ENCODE data around the gene KCNJ18. TPM values are rescaled to one million over a fixed set of nuclear protein-coding genes. Genes with fewer than 3 reads are reported as not detected.
A peak's percentile ranks its signal among the peaks of the same experiment; 100 is the strongest.
"Not testable (repeated sequence)": the region's sequence is repeated elsewhere in the genome, so short reads cannot be mapped to it uniquely, and the experiment has no call there.

Gene KCNJ18
- not detected for total RNA-seq

- H3K27me3 ChIP-seq, H3K27ac ChIP-seq, H3K4me3 ChIP-seq, H3K9me3 ChIP-seq, DNase-seq, H3K36me3 ChIP-seq, H3K4me1 ChIP-seq: not testable (repeated sequence)
Measured at GRCh38 chr17:21691883-21692703, at the start of gene KCNJ18. KCNJ18 (plus strand) TSS chr17:21692523; CDS start chr17:21702787, 10,264 bp downstream.

- not testable (repeated sequence) for H3K4me3 ChIP-seq, DNase-seq, H3K27me3 ChIP-seq, H3K9me3 ChIP-seq, H3K4me1 ChIP-seq, H3K27ac ChIP-seq, H3K36me3 ChIP-seq
Measured at GRCh38 chr17:21648125-21648524, 44.2 kb upstream of the KCNJ18 start.

- not testable (repeated sequence) for H3K27ac ChIP-seq, H3K27me3 ChIP-seq, H3K36me3 ChIP-seq
Measured at GRCh38 chr17:21650043-21650442, 42.3 kb upstream of the KCNJ18 start.

DNA sequence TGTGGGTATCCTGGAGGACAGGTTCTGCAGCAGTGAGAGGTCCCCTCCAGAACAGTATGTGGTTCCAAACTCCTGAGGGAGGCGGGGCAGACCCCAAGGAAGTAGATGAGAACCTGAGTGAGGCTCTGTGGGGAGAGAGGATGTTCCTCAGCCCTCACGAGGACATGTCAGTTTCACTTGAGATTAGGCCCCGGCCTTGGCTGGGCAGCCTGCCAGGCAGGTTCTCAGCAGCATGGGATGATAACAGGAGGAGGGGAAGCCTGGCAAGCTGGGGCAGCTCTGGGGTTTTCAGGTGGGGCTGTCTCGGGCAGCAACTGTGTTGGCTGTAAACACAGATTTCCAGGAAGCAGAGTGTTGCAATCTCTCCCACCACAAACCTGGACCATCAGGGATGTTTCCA is 40.3 kb upstream of the KCNJ18 start:
- H3K36me3 ChIP-seq, DNase-seq, H3K9me3 ChIP-seq, H3K4me1 ChIP-seq, H3K27me3 ChIP-seq, H3K4me3 ChIP-seq, H3K27ac ChIP-seq: not testable (repeated sequence)

More at GRCh38 chr17:21650043-21650442, 42.3 kb upstream of the KCNJ18 start:
- not testable (repeated sequence) for H3K4me1 ChIP-seq, DNase-seq, H3K4me3 ChIP-seq, H3K9me3 ChIP-seq

GRCh38 chr17:21653211-21653610 is 39.1 kb upstream of the KCNJ18 start:
- not testable (repeated sequence) for H3K9me3 ChIP-seq, DNase-seq, H3K27me3 ChIP-seq, H3K4me3 ChIP-seq, H3K4me1 ChIP-seq, H3K36me3 ChIP-seq, H3K27ac ChIP-seq

DNA sequence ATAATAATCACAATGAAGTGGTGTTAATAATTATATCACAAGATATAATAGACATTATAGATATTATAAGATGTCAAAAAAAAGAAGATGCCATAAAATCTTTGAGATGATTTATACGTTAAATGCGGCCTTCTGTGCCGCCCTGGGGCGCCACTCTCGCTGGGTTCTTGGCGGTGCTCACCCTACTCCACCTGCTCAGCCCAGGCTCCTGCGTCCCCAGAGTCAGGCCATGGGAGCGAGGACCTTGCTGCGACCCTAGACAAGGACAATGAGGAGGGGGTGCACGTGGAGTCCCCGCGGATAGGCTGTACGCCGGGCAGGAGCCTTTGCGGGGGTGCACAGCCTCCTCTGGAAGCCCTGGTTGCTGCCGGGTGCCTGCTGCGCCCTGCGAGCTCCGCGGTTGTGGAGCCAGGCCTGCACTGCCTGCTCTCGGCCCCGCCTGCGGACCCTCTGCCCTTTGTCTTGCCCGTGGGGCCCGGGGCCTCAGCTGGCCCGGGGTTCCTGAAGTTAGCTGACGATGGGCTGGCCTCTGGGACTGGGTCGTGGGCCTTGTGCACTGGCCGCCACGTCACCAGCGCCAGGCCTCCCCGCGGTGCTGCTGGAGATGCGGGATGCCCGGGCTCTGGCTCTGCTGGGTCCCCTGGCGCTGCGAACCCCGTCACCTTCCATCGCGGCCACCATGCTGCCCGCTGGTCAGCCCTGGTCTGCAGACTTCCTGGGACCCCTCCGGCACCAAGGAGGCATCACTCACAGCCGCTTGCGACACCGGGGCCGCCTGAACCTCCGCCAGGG is 35.6 kb upstream of the KCNJ18 start:
- not testable (repeated sequence) for DNase-seq, H3K27me3 ChIP-seq, H3K36me3 ChIP-seq, H3K4me1 ChIP-seq, H3K4me3 ChIP-seq, H3K9me3 ChIP-seq, H3K27ac ChIP-seq

DNA sequence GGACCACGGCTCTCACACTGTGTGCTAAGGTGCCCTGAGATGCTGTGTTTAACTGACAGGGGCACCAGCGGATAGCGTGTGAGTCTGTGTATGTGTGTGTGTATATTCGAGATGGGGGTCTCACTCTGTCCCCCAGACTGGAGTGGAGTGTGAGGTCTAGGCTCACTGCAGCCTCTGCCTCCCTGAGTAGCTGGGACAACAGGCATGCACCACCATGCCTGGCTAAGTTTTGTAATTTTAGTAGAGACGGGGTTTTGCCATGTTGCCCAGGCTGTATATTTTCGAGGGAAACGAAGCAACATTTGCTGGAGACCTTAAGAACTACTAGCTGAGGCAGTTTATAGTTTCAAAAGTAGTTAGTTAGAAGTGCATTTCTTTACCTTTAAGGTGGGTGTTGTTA is 32.7 kb upstream of the KCNJ18 start:
- H3K4me3 ChIP-seq, H3K9me3 ChIP-seq, H3K27ac ChIP-seq, H3K27me3 ChIP-seq, H3K4me1 ChIP-seq, DNase-seq, H3K36me3 ChIP-seq: not testable (repeated sequence)

DNA sequence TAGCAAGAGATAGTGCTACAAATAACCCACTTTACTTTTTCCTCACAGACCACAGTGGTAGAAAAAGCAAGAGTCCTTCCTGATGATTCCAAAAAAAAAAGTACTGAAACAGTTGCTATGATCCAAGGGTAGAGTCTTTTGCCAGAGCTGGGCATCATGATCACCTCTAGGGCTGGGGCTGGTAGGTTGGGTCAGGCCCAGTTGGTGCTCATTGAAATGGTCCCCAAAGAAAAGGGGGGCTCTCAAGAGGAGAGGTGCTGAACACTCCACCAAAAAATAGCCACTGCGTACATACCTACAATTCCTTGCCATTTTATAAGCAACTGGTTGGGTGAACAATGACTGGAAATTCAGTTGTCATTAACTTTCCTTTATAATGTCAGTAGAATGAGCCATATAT is 30.9 kb upstream of the KCNJ18 start:
- not testable (repeated sequence) for H3K4me1 ChIP-seq, H3K27me3 ChIP-seq, H3K4me3 ChIP-seq, H3K27ac ChIP-seq, H3K9me3 ChIP-seq, DNase-seq, H3K36me3 ChIP-seq

GRCh38 chr17:21663166-21663565 is 29.2 kb upstream of the KCNJ18 start:
- H3K4me1 ChIP-seq, H3K4me3 ChIP-seq, H3K27ac ChIP-seq, H3K27me3 ChIP-seq, H3K36me3 ChIP-seq, DNase-seq, H3K9me3 ChIP-seq: not testable (repeated sequence)

- H3K27ac ChIP-seq, H3K4me1 ChIP-seq, H3K4me3 ChIP-seq, H3K36me3 ChIP-seq, DNase-seq, H3K9me3 ChIP-seq, H3K27me3 ChIP-seq: not testable (repeated sequence)
Measured at GRCh38 chr17:21663614-21664474, 28.5 kb upstream of the KCNJ18 start.

DNA sequence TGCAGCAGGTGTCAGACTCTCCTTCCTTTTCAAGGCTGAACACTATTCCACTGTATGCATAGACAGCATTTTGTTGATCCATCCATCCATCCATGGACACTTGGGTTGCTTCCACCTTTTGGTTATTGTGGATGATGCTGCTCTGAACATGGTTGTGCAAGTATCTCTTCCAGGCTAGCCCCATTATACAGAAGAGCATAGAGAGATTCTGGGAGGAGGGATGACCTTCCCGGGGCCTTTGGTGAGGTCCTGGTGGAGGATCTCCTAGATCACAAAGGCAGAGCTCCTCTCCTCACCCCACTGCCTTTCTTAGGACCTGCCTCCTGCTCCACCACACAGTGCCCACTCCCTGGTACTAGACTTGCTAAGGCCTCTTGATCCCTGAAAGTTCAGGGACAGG is 27.2 kb upstream of the KCNJ18 start:
- not testable (repeated sequence) for H3K27me3 ChIP-seq, H3K27ac ChIP-seq, H3K4me3 ChIP-seq, H3K36me3 ChIP-seq, DNase-seq, H3K4me1 ChIP-seq, H3K9me3 ChIP-seq

GRCh38 chr17:21665935-21666493 is 26.3 kb upstream of the KCNJ18 start:
- H3K4me3 ChIP-seq, H3K27ac ChIP-seq, H3K27me3 ChIP-seq, H3K9me3 ChIP-seq, H3K4me1 ChIP-seq, H3K36me3 ChIP-seq: not testable (repeated sequence)
- peak in 1 of 3 donors; percentile 40 for DNase-seq

GRCh38 chr17:21666711-21667412 is 25.5 kb upstream of the KCNJ18 start:
- not testable (repeated sequence) for H3K27ac ChIP-seq, H3K9me3 ChIP-seq, H3K27me3 ChIP-seq, H3K4me1 ChIP-seq, H3K4me3 ChIP-seq, H3K36me3 ChIP-seq
- peak in 1 of 3 donors; percentile 39 for DNase-seq

All from Peyer's patch (tissue), 4 donors.